Activated CD4-positive, alpha-beta memory T cell treated with anti-CD3 and anti-CD28 coated beads for 36 hours (primary cell): ENCODE results near the gene CCNG2. TPM values are rescaled to one million over a fixed set of nuclear protein-coding genes. Genes with fewer than 3 reads are reported as not detected.
A peak's percentile ranks its signal among the peaks of the same experiment; 100 is the strongest.

Experiments
- CTCF ChIA-PET: fragments of 350-600 bp; sonication (Branson Sonifier 250); formaldehyde crosslinking; loops from one replicate; lab custom pipeline; 2021; ENCODE audit warnings: antibody characterized with exemption, inconsistent platforms; lab: Charles Lee
- POLR2A ChIA-PET: fragments of 350-600 bp; sonication (Branson Sonifier 250); formaldehyde crosslinking; loops from one replicate; lab custom pipeline; 2021; ENCODE audit warnings: antibody characterized with exemption; lab: Charles Lee
- DNase-seq: peaks from one replicate; pipeline ENCODE4 v3.0.0-alpha.2; 2020
- H3K27ac Mint-ChIP-seq: one replicate; pipeline ENCODE4 v1.8.0; 2021; ENCODE audit warnings: mixed read lengths
- H3K27me3 Mint-ChIP-seq: one replicate; pipeline ENCODE4 v1.8.0; 2021; ENCODE audit warnings: mixed read lengths
- H3K36me3 Mint-ChIP-seq: one replicate; pipeline ENCODE4 v1.8.0; 2021; ENCODE audit warnings: mixed read lengths
- H3K4me1 Mint-ChIP-seq: one replicate; pipeline ENCODE4 v1.8.0; 2021; ENCODE audit warnings: low read depth, mixed read lengths
- H3K4me3 Mint-ChIP-seq: one replicate; pipeline ENCODE4 v1.8.0; 2021; ENCODE audit warnings: mild to moderate bottlenecking, mixed read lengths
- H3K9me3 Mint-ChIP-seq: one replicate; pipeline ENCODE4 v1.8.0; 2021; ENCODE audit warnings: mixed read lengths
- intact Hi-C: fragments of 100-400 bp; cut with micrococcal nuclease; formaldehyde crosslinking; loops from one replicate; pipeline ENCODE4 v1.15.1; 2023
- total RNA-seq, 2 experiments: library from RNA; stranded (reverse); gene quantifications; one replicate each; pipeline ENCODE4 v1.2.3, GENCODE V29; 2021

The CCNG2 gene
- total RNA-seq, 2 experiments from 2014 or later = 23.9 to 25.1 TPM

- DNase-seq = no peak
- no peak overlapping the region for H3K27ac Mint-ChIP-seq
- H3K36me3 Mint-ChIP-seq = no peaks in the 10 kb centered on the region
- peaks cover 17% of the 10 kb centered on the region for H3K4me1 Mint-ChIP-seq
- no peaks in the 10 kb centered on the region for H3K27me3 Mint-ChIP-seq
- POLR2A ChIA-PET = no interaction called here
- no peak overlapping the region for H3K4me3 Mint-ChIP-seq
- H3K9me3 Mint-ChIP-seq = no peaks in the 10 kb centered on the region
- intact Hi-C loops = no loop called here
- CTCF ChIA-PET = no interaction called here
Measured at GRCh38 chr4:77149789-77150188, 7.2 kb upstream of the CCNG2 start.

- ChIA-PET CTCF (interaction anchor here (1.4 kb wide), 1 partner anchor 56 kb away, joined by 4 read pairs; no protein-coding TSS in a partner anchor), POLR2A (no interaction called here)
- intact Hi-C loops = no loop called here
- no peak overlapping the region for H3K4me3 Mint-ChIP-seq
- no peaks in the 10 kb centered on the region for H3K36me3 Mint-ChIP-seq
- H3K27me3 Mint-ChIP-seq = no peaks in the 10 kb centered on the region
- H3K27ac Mint-ChIP-seq = no peak overlapping the region
- no peaks in the 10 kb centered on the region for H3K9me3 Mint-ChIP-seq
- peaks cover 19% of the 10 kb centered on the region for H3K4me1 Mint-ChIP-seq
- DNase-seq = no peak
Measured at GRCh38 chr4:77151241-77151640, 5.8 kb upstream of the CCNG2 start.

- H3K9me3 Mint-ChIP-seq = no peaks in the 10 kb centered on the region
- H3K27me3 Mint-ChIP-seq = no peaks in the 10 kb centered on the region
- H3K27ac Mint-ChIP-seq = no peak overlapping the region
- POLR2A ChIA-PET = no interaction called here
- no peak for DNase-seq
- H3K4me1 Mint-ChIP-seq = peaks cover 14% of the 10 kb centered on the region
- CTCF ChIA-PET = interaction anchor here (1.1 kb wide), 1 partner anchor 51 kb away, joined by 3 read pairs; no protein-coding TSS in a partner anchor
- intact Hi-C loops = no loop called here
- no peak overlapping the region for H3K4me3 Mint-ChIP-seq
- peaks cover 4% of the 10 kb centered on the region for H3K36me3 Mint-ChIP-seq
Measured at GRCh38 chr4:77152421-77152820, 4.6 kb upstream of the CCNG2 start.

- Mint-ChIP-seq H3K27me3 (no peaks in the 10 kb centered on the region), H3K27ac (no peak overlapping the region), H3K36me3 (peaks cover 4% of the 10 kb centered on the region), H3K4me1 (peaks cover 14% of the 10 kb centered on the region), H3K4me3 (no peak overlapping the region), H3K9me3 (no peaks in the 10 kb centered on the region)
- ChIA-PET POLR2A (no interaction called here), CTCF (interaction anchor here (1.1 to 1.3 kb wide), 2 partner anchors 51 to 58 kb away, joined by 3 to 6 read pairs; no protein-coding TSS in a partner anchor)
- DNase-seq = no peak
- intact Hi-C loops = no loop called here
Measured at GRCh38 chr4:77153006-77153405, 4.0 kb upstream of the CCNG2 start.

GRCh38 chr4:77154065-77154464, 2.9 kb upstream of the CCNG2 start:
- H3K4me1 Mint-ChIP-seq = peaks cover 22% of the 10 kb centered on the region
- no peak overlapping the region for H3K27ac Mint-ChIP-seq
- DNase-seq = no peak
- H3K4me3 Mint-ChIP-seq = no peak overlapping the region
- H3K27me3 Mint-ChIP-seq = no peaks in the 10 kb centered on the region
- H3K9me3 Mint-ChIP-seq = no peaks in the 10 kb centered on the region
- ChIA-PET POLR2A (no interaction called here), CTCF (interaction anchor here (1.3 kb wide), 1 partner anchor 59 kb away, joined by 6 read pairs; no protein-coding TSS in a partner anchor)
- intact Hi-C loops = no loop called here
- peaks cover 4% of the 10 kb centered on the region for H3K36me3 Mint-ChIP-seq

- H3K36me3 Mint-ChIP-seq = peaks cover 4% of the 10 kb centered on the region
- H3K27me3 Mint-ChIP-seq = no peaks in the 10 kb centered on the region
- CTCF ChIA-PET = interaction anchor here (0.9 to 2.6 kb wide), 4 partner anchors 10 to 78 kb away, joined by 3 to 12 read pairs (median 4); no protein-coding TSS in a partner anchor
- DNase-seq = no peak
- no peak overlapping the region for H3K4me3 Mint-ChIP-seq
- H3K27ac Mint-ChIP-seq = no peak overlapping the region
- peaks cover 27% of the 10 kb centered on the region for H3K4me1 Mint-ChIP-seq
- POLR2A ChIA-PET = no interaction called here
- intact Hi-C loops = loop anchor here (5.0 kb wide), 1 partner anchor 707 kb away; the partner anchor contains the start of gene MRPL1
- H3K9me3 Mint-ChIP-seq = no peaks in the 10 kb centered on the region
Measured at GRCh38 chr4:77154761-77155499, 2.1 kb upstream of the CCNG2 start.

- Mint-ChIP-seq H3K27ac (peak overlapping the region; percentile 94), H3K4me3 (peak overlapping the region; percentile 95), H3K9me3 (no peaks in the 10 kb centered on the region), H3K4me1 (peaks cover 27% of the 10 kb centered on the region), H3K27me3 (no peaks in the 10 kb centered on the region), H3K36me3 (peaks cover 7% of the 10 kb centered on the region)
- DNase-seq = no peak
- CTCF ChIA-PET = interaction anchor here (1.0 to 2.6 kb wide), 3 partner anchors 9 to 60 kb away, joined by 3 to 12 read pairs (median 6); no protein-coding TSS in a partner anchor
- intact Hi-C loops = loop anchor here (1.0 to 5.0 kb wide), 7 partner anchors 37 to 706 kb away; partner anchors contain the start of genes MRPL1 and SEPTIN11
- POLR2A ChIA-PET = interaction anchor here (1.2 kb wide), 1 partner anchor 15 kb away, joined by 3 read pairs; no protein-coding TSS in a partner anchor
Measured at GRCh38 chr4:77155631-77156452, 1.2 kb upstream of the CCNG2 start.

- ChIA-PET POLR2A (interaction anchor here (1.2 kb wide), 1 partner anchor 16 kb away, joined by 3 read pairs; no protein-coding TSS in a partner anchor), CTCF (interaction anchor here (2.6 kb wide), 1 partner anchor 61 kb away, joined by 12 read pairs; no protein-coding TSS in a partner anchor)
- no peaks in the 10 kb centered on the region for H3K27me3 Mint-ChIP-seq
- intact Hi-C loops = loop anchor here (1.0 to 5.0 kb wide), 7 partner anchors 36 to 706 kb away; partner anchors contain the start of genes MRPL1 and SEPTIN11
- H3K9me3 Mint-ChIP-seq = no peaks in the 10 kb centered on the region
- peak; percentile 97 for DNase-seq
- peaks cover 7% of the 10 kb centered on the region for H3K36me3 Mint-ChIP-seq
- H3K4me1 Mint-ChIP-seq = peaks cover 27% of the 10 kb centered on the region
- H3K27ac Mint-ChIP-seq = peak overlapping the region; percentile 94
- H3K4me3 Mint-ChIP-seq = peak overlapping the region; percentile 95
Measured at GRCh38 chr4:77156533-77156911, 485 bp upstream of the CCNG2 start.

- Mint-ChIP-seq H3K27ac (peak overlapping the region; percentile 54), H3K27me3 (no peaks in the 10 kb centered on the region), H3K4me3 (peak overlapping the region; percentile 95), H3K9me3 (no peaks in the 10 kb centered on the region), H3K4me1 (peaks cover 27% of the 10 kb centered on the region), H3K36me3 (peaks cover 12% of the 10 kb centered on the region)
- ChIA-PET CTCF (no interaction called here), POLR2A (interaction anchor here (1.0 to 1.2 kb wide), 3 partner anchors 36 to 84 kb away, joined by 3 to 8 read pairs (median 4); no protein-coding TSS in a partner anchor)
- intact Hi-C loops = loop anchor here (1.0 to 5.0 kb wide), 7 partner anchors 35 to 704 kb away; partner anchors contain the start of genes MRPL1 and SEPTIN11
- DNase-seq = peak; percentile 84
Measured at GRCh38 chr4:77157859-77158486, 966 bp downstream of the CCNG2 start.

- H3K4me1 Mint-ChIP-seq = peaks cover 31% of the 10 kb centered on the region
- intact Hi-C loops = loop anchor here (1.0 to 5.0 kb wide), 3 partner anchors 63 to 704 kb away; partner anchors contain the start of gene MRPL1
- POLR2A ChIA-PET = interaction anchor here (1.0 to 1.2 kb wide), 2 partner anchors 35 to 85 kb away, joined by 3 to 8 read pairs; no protein-coding TSS in a partner anchor
- H3K9me3 Mint-ChIP-seq = no peaks in the 10 kb centered on the region
- H3K27me3 Mint-ChIP-seq = no peaks in the 10 kb centered on the region
- peak overlapping the region; percentile 54 for H3K27ac Mint-ChIP-seq
- peak; percentile 32 for DNase-seq
- peak overlapping the region; percentile 95 for H3K4me3 Mint-ChIP-seq
- CTCF ChIA-PET = interaction anchor here (0.7 to 1.0 kb wide), 2 partner anchors 10 to 63 kb away, joined by 3 to 5 read pairs; no protein-coding TSS in a partner anchor
- H3K36me3 Mint-ChIP-seq = peaks cover 17% of the 10 kb centered on the region
Measured at GRCh38 chr4:77158487-77158861, 1.5 kb downstream of the CCNG2 start.

- peaks cover 31% of the 10 kb centered on the region for H3K4me1 Mint-ChIP-seq
- no peak overlapping the region for H3K4me3 Mint-ChIP-seq
- DNase-seq = no peak
- H3K9me3 Mint-ChIP-seq = no peaks in the 10 kb centered on the region
- intact Hi-C loops = loop anchor here (5.0 kb wide), 1 partner anchor 702 kb away; the partner anchor contains the start of gene MRPL1
- ChIA-PET CTCF (interaction anchor here (0.6 to 0.7 kb wide), 3 partner anchors 14 to 287 kb away, joined by 3 to 4 read pairs (median 3); no protein-coding TSS in a partner anchor), POLR2A (interaction anchor here (1.2 kb wide), 2 partner anchors 39 to 83 kb away, joined by 4 read pairs; no protein-coding TSS in a partner anchor)
- no peak overlapping the region for H3K27ac Mint-ChIP-seq
- no peaks in the 10 kb centered on the region for H3K27me3 Mint-ChIP-seq
- H3K36me3 Mint-ChIP-seq = peaks cover 25% of the 10 kb centered on the region
Measured at GRCh38 chr4:77159806-77160205, 2.8 kb downstream of the CCNG2 start.
